ENCODE results near the gene SEMA3B.
"Not testable (repeated sequence)": the region's sequence is repeated elsewhere in the genome, so short reads cannot be mapped to it uniquely, and the experiment has no call there.

SEMA3B gene

GRCh38 chr3:50258979-50259378 lies 10.0 kb upstream of the SEMA3B start:
- DNase-seq (ENCODE audit: low read depth in 2 of 2): no peak

- no peak for DNase-seq (ENCODE audit: low read depth in 2 of 2)
These were observed 9.4 kb upstream of the SEMA3B start for GRCh38 chr3:50259432-50260026.

GRCh38 chr3:50260027-50260941 lies 8.7 kb upstream of the SEMA3B start:
- DNase-seq (ENCODE audit: low read depth in 2 of 2): peak; percentile 78 to 83

GRCh38 chr3:50260942-50261441 lies 8.0 kb upstream of the SEMA3B start:
- DNase-seq (ENCODE audit: low read depth in 2 of 2): no peak

- DNase-seq (ENCODE audit: low read depth in 2 of 2): no peak
These were observed 7.4 kb upstream of the SEMA3B start for GRCh38 chr3:50261505-50261904.

GRCh38 chr3:50262200-50262599 lies 6.7 kb upstream of the SEMA3B start:
- not testable (repeated sequence) for DNase-seq (ENCODE audit: low read depth in 2 of 2)

- DNase-seq (ENCODE audit: low read depth in 2 of 2): no peak
These were observed 6.2 kb upstream of the SEMA3B start for GRCh38 chr3:50262778-50263177.

GRCh38 chr3:50263478-50264382 lies 5.2 kb upstream of the SEMA3B start:
- DNase-seq (ENCODE audit: low read depth in 2 of 2): no peak

GRCh38 chr3:50264383-50264963 lies 4.5 kb upstream of the SEMA3B start:
- no peak for DNase-seq (ENCODE audit: low read depth in 2 of 2)

GRCh38 chr3:50264964-50265485 lies 3.9 kb upstream of the SEMA3B start:
- no peak for DNase-seq (ENCODE audit: low read depth in 2 of 2)

- DNase-seq (ENCODE audit: low read depth in 2 of 2): no peak
These were observed 3.4 kb upstream of the SEMA3B start for GRCh38 chr3:50265571-50265970.

GRCh38 chr3:50266017-50266416 lies 2.9 kb upstream of the SEMA3B start:
- DNase-seq (ENCODE audit: low read depth in 2 of 2): no peak

GRCh38 chr3:50266836-50267235 lies 2.1 kb upstream of the SEMA3B start:
- no peak for DNase-seq (ENCODE audit: low read depth in 2 of 2)

GRCh38 chr3:50267280-50267913 lies 1.6 kb upstream of the SEMA3B start:
- no peak for DNase-seq (ENCODE audit: low read depth in 2 of 2)

- DNase-seq (ENCODE audit: low read depth in 2 of 2): no peak
These were observed 671 bp upstream of the SEMA3B start for GRCh38 chr3:50268276-50268675.

- no peak for DNase-seq (ENCODE audit: low read depth in 2 of 2)
These were observed 513 bp downstream of the SEMA3B start for GRCh38 chr3:50269460-50269859.

- DNase-seq (ENCODE audit: low read depth in 2 of 2): no peak
These were observed 1.0 kb downstream of the SEMA3B start for GRCh38 chr3:50269977-50270413.

GRCh38 chr3:50270422-50271224 lies 1.7 kb downstream of the SEMA3B start:
- no peak for DNase-seq (ENCODE audit: low read depth in 2 of 2)

- DNase-seq (ENCODE audit: low read depth in 2 of 2): no peak
These were observed 2.5 kb downstream of the SEMA3B start for GRCh38 chr3:50271314-50271936.

GRCh38 chr3:50272538-50272910 lies 3.6 kb downstream of the SEMA3B start:
- DNase-seq (ENCODE audit: low read depth in 2 of 2): not testable (repeated sequence)
